HT1080 (cell line): ENCODE data around the gene ANKRD55. TPM values are rescaled to one million over a fixed set of nuclear protein-coding genes. Genes with fewer than 3 reads are reported as not detected.
"Not testable (repeated sequence)": the region's sequence is repeated elsewhere in the genome, so short reads cannot be mapped to it uniquely, and the experiment has no call there.

Experiments used
- DNase-seq: peaks from one replicate; pipeline ENCODE4 v3.0.0-alpha.2; 2015; ENCODE audit warnings: low read depth
- total RNA-seq: library from RNA; depleted of rRNA; stranded (reverse); fragments of >200 nt; shearing (Covaris generic); gene quantifications from 2 replicates; pipeline ENCODE4 v1.2.3, GENCODE V29; 2014

ANKRD55 gene
- total RNA-seq, 1 experiment from 2014 or later: not detected

GRCh38 chr5:56211298-56211865, 21.7 kb downstream of the ANKRD55 start:
- peak; percentile 84 for DNase-seq

- no peak for DNase-seq
These were observed 24.4 kb downstream of the ANKRD55 start for GRCh38 chr5:56208681-56209080.

- DNase-seq: no peak
These were observed 25.6 kb downstream of the ANKRD55 start for GRCh38 chr5:56207537-56207936.

- DNase-seq: no peak
These were observed 26.8 kb downstream of the ANKRD55 start for GRCh38 chr5:56206126-56206910.

GRCh38 chr5:56203936-56204335, 29.2 kb downstream of the ANKRD55 start:
- DNase-seq: not testable (repeated sequence)

- no peak for DNase-seq
These were observed 30.6 kb downstream of the ANKRD55 start for GRCh38 chr5:56202483-56202882.

GRCh38 chr5:56201762-56202261, 31.3 kb downstream of the ANKRD55 start:
- not testable (repeated sequence) for DNase-seq

GRCh38 chr5:56200971-56201666, 32.0 kb downstream of the ANKRD55 start:
- peak; percentile 68 for DNase-seq

- DNase-seq: no peak
These were observed 38.1 kb downstream of the ANKRD55 start for GRCh38 chr5:56195016-56195415.

- DNase-seq: no peak
These were observed 40.9 kb downstream of the ANKRD55 start for GRCh38 chr5:56192246-56192645.

GRCh38 chr5:56191656-56192055, 41.5 kb downstream of the ANKRD55 start:
- no peak for DNase-seq

GRCh38 chr5:56190497-56190896, 42.6 kb downstream of the ANKRD55 start:
- peak; percentile 89 for DNase-seq

GRCh38 chr5:56185768-56186311, 47.3 kb downstream of the ANKRD55 start:
- no peak for DNase-seq

GRCh38 chr5:56183506-56183905, 49.6 kb downstream of the ANKRD55 start:
- DNase-seq: peak; percentile 97

- DNase-seq: no peak
These were observed 53.7 kb downstream of the ANKRD55 start for GRCh38 chr5:56179442-56179841.

GRCh38 chr5:56178823-56179222, 54.3 kb downstream of the ANKRD55 start:
- DNase-seq: no peak

- DNase-seq: no peak
These were observed 56.1 kb downstream of the ANKRD55 start for GRCh38 chr5:56176871-56177533.

GRCh38 chr5:56176155-56176798, 56.9 kb downstream of the ANKRD55 start:
- no peak for DNase-seq

GRCh38 chr5:56175488-56175887, 57.6 kb downstream of the ANKRD55 start:
- DNase-seq: peak; percentile 85

- DNase-seq: no peak
These were observed 58.1 kb downstream of the ANKRD55 start for GRCh38 chr5:56175021-56175420.

- DNase-seq: no peak
These were observed 60.9 kb downstream of the ANKRD55 start for GRCh38 chr5:56172241-56172640.
